WI38 (cell line): ENCODE measurements around the gene WDTC1.

Experiments
- H3K4me3 ChIP-seq: 2 replicates; pipeline ENCODE4 v1.5.1; 2011; ENCODE audit warnings: low read depth, mild to moderate bottlenecking, control low read depth, low read length
- TF ChIP-seq, protein P1 (sequence below): IDR thresholded peaks from 2 replicates; pipeline ENCODE4 v1.5.1; 2012; ENCODE audit warnings: low read depth, mild to moderate bottlenecking, control low read depth, low read length

WDTC1 gene

DNA sequence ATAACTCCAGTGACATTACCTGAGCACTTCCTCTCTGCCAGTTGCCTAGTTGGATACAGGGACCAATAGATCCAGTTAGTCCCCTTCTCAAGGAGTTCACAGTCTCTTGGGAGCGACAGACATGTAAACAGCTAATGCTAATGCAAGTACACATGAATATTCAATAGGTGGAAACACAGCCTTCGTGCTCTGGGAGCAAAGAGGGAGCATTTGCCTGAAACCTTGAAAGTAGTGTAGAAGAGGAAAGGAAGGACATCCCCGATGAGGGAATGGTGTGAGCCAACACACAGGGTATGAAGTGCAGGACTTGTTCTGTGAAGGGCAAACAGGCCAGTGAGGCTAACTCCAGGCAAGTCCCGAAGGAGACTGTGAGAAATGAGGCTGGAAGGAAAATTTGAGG, 83.7 kb downstream of the WDTC1 start:
- TF ChIP-seq, protein P1, sequence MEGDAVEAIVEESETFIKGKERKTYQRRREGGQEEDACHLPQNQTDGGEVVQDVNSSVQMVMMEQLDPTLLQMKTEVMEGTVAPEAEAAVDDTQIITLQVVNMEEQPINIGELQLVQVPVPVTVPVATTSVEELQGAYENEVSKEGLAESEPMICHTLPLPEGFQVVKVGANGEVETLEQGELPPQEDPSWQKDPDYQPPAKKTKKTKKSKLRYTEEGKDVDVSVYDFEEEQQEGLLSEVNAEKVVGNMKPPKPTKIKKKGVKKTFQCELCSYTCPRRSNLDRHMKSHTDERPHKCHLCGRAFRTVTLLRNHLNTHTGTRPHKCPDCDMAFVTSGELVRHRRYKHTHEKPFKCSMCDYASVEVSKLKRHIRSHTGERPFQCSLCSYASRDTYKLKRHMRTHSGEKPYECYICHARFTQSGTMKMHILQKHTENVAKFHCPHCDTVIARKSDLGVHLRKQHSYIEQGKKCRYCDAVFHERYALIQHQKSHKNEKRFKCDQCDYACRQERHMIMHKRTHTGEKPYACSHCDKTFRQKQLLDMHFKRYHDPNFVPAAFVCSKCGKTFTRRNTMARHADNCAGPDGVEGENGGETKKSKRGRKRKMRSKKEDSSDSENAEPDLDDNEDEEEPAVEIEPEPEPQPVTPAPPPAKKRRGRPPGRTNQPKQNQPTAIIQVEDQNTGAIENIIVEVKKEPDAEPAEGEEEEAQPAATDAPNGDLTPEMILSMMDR, result no peak
- H3K4me3 ChIP-seq, result no peak overlapping the region

DNA sequence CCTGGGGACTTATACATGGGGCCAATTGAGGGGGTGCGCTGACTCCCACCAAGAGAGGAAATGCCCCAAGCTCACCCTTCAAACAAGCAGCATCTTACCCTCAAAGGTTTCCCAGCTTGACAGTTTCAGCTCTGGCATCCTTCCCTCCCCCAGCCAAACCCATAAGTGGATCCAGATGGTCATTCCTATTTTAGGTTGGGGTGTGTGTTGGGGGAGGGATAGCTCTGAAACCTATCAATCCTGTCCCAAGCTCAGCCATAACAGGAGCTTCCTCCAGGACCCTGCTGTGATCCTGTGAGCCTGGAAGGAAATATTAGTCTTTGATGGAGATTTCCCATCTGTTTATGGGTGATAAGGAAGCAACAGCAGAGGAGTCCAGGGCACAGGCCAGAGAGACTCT, 84.2 kb downstream of the WDTC1 start:
- H3K4me3 ChIP-seq, result no peak overlapping the region
- TF ChIP-seq, protein P1, result no peak

DNA sequence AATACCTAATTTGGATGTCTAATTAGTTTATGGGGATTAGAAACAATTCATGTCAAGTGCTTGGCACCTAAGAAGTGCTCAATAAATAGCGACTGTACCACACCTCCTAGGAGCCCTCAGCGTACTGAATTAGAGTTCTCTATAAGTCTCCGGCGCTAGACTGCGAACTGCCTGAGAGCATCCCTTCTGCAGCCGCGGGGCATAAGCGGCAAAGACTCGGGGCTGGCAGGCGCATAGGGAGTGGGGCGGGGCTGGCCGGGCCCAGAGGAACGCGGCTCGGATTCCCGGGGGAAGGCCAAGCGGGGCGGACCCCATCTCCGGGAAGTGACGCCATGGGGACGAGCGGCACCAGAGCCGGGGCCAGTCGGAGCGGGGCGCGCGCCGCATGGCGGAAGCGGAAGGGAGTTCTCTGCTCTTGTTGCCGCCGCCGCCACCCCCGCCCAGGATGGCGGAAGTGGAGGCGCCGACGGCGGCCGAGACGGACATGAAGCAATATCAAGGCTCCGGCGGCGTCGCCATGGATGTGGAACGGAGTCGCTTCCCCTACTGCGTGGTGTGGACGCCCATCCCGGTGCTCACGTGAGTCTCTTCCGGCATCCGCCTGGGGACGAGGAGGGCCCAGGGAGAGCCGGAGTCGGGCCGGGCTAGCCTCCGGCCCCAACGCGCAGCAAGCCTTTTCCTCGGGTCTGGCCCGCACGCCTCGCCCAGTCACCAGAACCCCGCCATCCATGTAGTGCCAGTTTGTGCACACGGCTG, 87.6 kb downstream of the WDTC1 start, which contains the start of gene TMEM222:
Gene TMEM222 (plus strand): TSS at position 351 of the 756 bp plus-strand sequence. CDS start 35 bp downstream, at position 386.
- peak within 1 kb of the TSS; percentile 100 for H3K4me3 ChIP-seq
- TF ChIP-seq, protein P1, result no peak

DNA sequence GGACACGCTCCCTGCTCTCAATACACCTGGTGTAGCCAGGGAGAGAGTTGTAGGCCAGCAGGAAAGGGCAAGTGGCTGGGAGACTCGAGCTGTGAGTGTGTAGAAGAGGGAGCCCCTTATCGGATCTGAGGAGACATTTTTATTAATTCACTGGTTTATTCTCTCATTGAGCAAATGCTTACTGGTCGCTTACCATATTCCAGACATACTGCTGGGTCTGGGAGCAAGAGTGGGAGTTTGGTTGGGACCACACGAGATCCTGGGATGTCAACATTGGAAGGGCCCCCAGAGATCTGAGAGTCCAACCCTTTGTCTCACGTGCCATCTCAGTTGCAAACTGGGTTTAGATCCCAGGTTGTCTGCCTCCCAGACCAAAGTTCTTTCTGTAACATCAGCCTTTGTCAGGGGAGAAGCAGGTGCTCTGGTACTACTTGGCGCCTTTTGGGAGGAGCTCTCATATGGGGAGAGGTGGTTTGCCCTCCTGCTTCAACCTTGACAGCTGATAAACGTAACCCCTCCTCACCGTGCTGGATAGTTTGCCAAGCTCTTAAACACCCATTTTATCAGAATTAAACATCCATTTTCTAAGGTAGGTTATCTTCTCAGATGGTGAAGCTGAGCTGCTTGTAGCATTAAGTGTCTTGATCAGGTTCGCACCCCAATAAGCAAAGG, 88.3 kb downstream of the WDTC1 start:
- TF ChIP-seq, protein P1, result no peak
- H3K4me3 ChIP-seq, result peak overlapping the region; percentile 100

DNA sequence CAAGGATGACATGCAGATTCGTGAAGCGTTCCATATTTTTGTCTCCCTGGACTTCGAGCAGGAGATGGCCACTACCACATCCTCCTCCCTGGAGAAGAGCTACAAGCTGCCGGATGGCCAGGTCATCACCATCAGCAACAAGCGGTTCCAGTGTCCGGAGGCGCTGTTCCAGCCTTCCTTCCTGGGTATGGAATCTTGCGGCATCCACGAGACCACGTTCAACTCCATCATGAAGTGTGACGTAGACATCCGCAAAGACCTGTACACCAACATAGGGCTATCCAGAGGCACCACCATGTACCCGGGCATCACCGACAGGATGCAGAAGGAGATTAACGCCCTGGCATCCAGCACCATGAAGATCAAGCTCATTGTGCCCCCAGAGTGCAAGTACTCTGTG, 90.9 kb downstream of the WDTC1 start:
- H3K4me3 ChIP-seq, result no peak overlapping the region
- TF ChIP-seq, protein P1, result no peak

DNA sequence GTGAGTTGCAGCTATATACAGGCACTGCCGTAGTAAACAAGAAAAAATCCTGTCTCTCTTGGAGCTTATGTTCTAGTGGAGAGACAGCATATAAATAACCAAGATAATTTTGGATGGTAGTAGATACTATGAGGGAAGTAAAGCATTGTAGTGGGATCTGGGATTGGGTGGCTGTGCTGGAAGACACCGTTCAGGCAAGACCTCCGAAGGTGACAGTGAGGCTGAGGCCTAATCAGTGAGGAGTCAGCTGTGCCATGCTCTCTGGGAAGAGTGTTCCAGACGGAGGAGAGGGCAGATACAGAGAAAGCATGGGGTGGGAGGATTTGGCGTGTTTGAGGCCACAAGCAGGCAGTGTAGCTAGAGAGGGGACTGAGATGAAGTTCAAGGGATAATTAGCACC, 93.5 kb downstream of the WDTC1 start:
- TF ChIP-seq, protein P1, result no peak

DNA sequence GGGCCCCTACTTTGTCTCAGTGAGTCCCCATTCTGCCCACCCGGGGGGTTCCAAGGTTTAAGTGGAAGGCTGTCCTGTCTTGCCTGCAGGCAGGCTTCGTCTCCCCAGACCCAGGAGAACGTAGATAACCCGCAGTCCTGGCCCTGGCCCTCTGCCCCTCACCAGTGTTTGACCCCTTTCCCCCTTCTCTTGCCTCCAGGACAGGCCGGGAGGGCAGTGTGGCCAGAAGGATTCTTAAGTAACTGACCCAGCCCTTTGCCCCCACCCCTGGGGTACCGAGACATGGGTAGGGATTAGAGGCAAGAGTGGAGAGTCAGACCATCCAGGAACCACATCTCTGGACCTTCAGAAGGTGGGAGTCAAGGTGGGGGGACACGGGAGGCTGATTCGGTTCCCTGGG, 96.4 kb downstream of the WDTC1 start:
- TF ChIP-seq, protein P1, result no peak
- no peak overlapping the region for H3K4me3 ChIP-seq

More for the DNA sequence above, 93.5 kb downstream of the WDTC1 start:
- H3K4me3 ChIP-seq, result no peak overlapping the region
